ENCODE data around the gene MPC2.
"Not testable (repeated sequence)": the region's sequence is repeated elsewhere in the genome, so short reads cannot be mapped to it uniquely, and the experiment has no call there.

The MPC2 gene

GRCh38 chr1:167934426-167935215 is 2.3 kb downstream of the MPC2 start:
- DNase-seq = peak; percentile 56

GRCh38 chr1:167933788-167934187 is 3.1 kb downstream of the MPC2 start:
- DNase-seq = no peak

- no peak for DNase-seq
Observed at GRCh38 chr1:167929725-167930124, 7.1 kb downstream of the MPC2 start.

GRCh38 chr1:167928919-167929318 is 8.0 kb downstream of the MPC2 start:
- DNase-seq = not testable (repeated sequence)

GRCh38 chr1:167928457-167928852 is 8.4 kb downstream of the MPC2 start:
- DNase-seq = no peak

- DNase-seq = no peak
Observed at GRCh38 chr1:167927046-167927754, 9.7 kb downstream of the MPC2 start.

- no peak for DNase-seq
Observed at GRCh38 chr1:167926486-167926997, 10.3 kb downstream of the MPC2 start.

- DNase-seq = peak; percentile 68
Observed at GRCh38 chr1:167924543-167925231, 12.2 kb downstream of the MPC2 start.

- DNase-seq = peak; percentile 80
Observed at GRCh38 chr1:167924102-167924501, 12.8 kb downstream of the MPC2 start.

- DNase-seq = peak; percentile 43
Observed at GRCh38 chr1:167923324-167924056, 13.4 kb downstream of the MPC2 start.

GRCh38 chr1:167922611-167923074 is 14.2 kb downstream of the MPC2 start:
- DNase-seq = no peak

- DNase-seq = no peak
Observed at GRCh38 chr1:167922023-167922422, 14.8 kb downstream of the MPC2 start.

GRCh38 chr1:167916766-167917511 is 19.9 kb downstream of the MPC2 start:
- DNase-seq = no peak

GRCh38 chr1:167915569-167915968 is 21.3 kb downstream of the MPC2 start:
- no peak for DNase-seq

GRCh38 chr1:167913895-167914496 is 22.9 kb downstream of the MPC2 start, which contains the start of gene ADCY10:
Gene ADCY10 (minus strand): TSS chr1:167914134. CDS start chr1:167905140, 8,994 bp downstream.
- no peak for DNase-seq

- no peak for DNase-seq
Observed at GRCh38 chr1:167912294-167912693, 24.6 kb downstream of the MPC2 start.

- DNase-seq = no peak
Observed at GRCh38 chr1:167911413-167911812, 25.5 kb downstream of the MPC2 start.

- DNase-seq = no peak
Observed at GRCh38 chr1:167910530-167910929, 26.3 kb downstream of the MPC2 start.

- peak; percentile 60 for DNase-seq
Observed at GRCh38 chr1:167909691-167910180, 27.1 kb downstream of the MPC2 start.

- no peak for DNase-seq
Observed at GRCh38 chr1:167905671-167906070, 31.2 kb downstream of the MPC2 start.

GRCh38 chr1:167905182-167905581 is 31.7 kb downstream of the MPC2 start:
- DNase-seq = no peak

Data from hematopoietic multipotent progenitor cell treated with erythropoietin and hydrocortisone succinate and interleukin-3 and kit ligand, for 6 days (in vitro differentiated cells).